Smooth muscle cell (in vitro differentiated cells): Measurements from ENCODE around the gene NEMP2. TPM values are rescaled to one million over a fixed set of nuclear protein-coding genes. Genes with fewer than 3 reads are reported as not detected.
A peak's percentile ranks its signal among the peaks of the same experiment; 100 is the strongest.

Source experiments
- DNase-seq: peaks from one replicate; lab custom pipeline; 2025; ENCODE audit not compliant: unreplicated experiment; lab: John Stamatoyannopoulos, UW
- H2AFZ ChIP-seq: fragments of 200-600 bp; sonication (generic); 2 replicates; pipeline ENCODE4 v1.6.0; 2016; ENCODE audit warnings: antibody characterized with exemption, low read depth, mild to moderate bottlenecking
- H3F3A ChIP-seq: fragments of 200-600 bp; sonication (generic); 2 replicates; pipeline ENCODE4 v1.6.0; 2017; ENCODE audit warnings: antibody characterized with exemption, low read depth
- H3K27ac ChIP-seq: fragments of 200-600 bp; sonication (generic); 2 replicates; pipeline ENCODE4 v1.5.1; 2016; ENCODE audit warnings: low read depth, mild to moderate bottlenecking
- H3K27me3 ChIP-seq: fragments of 200-600 bp; sonication (generic); 2 replicates; pipeline ENCODE4 v1.6.1; 2016; ENCODE audit warnings: low read depth, mild to moderate bottlenecking
- H3K36me3 ChIP-seq: fragments of 200-600 bp; sonication (generic); 2 replicates; pipeline ENCODE4 v1.5.1; 2016; ENCODE audit warnings: low read depth
- H3K4me1 ChIP-seq: fragments of 200-600 bp; sonication (generic); 2 replicates; pipeline ENCODE4 v1.5.1; 2016; ENCODE audit warnings: low read depth
- H3K4me2 ChIP-seq: fragments of 200-600 bp; sonication (generic); 2 replicates; pipeline ENCODE4 v1.6.0; 2016; ENCODE audit warnings: mild to moderate bottlenecking
- H3K4me3 ChIP-seq: fragments of 200-600 bp; sonication (generic); 2 replicates; pipeline ENCODE4 v1.5.1; 2016; ENCODE audit warnings: mild to moderate bottlenecking
- H3K79me2 ChIP-seq: fragments of 200-600 bp; sonication (generic); 2 replicates; pipeline ENCODE4 v1.6.0; 2016; ENCODE audit warnings: low read depth, mild to moderate bottlenecking
- H3K9ac ChIP-seq: fragments of 200-600 bp; sonication (generic); 2 replicates; pipeline ENCODE4 v1.6.0; 2016; ENCODE audit warnings: low read depth
- H3K9me3 ChIP-seq: fragments of 200-600 bp; sonication (generic); replicated peaks from 2 replicates; pipeline ENCODE4 v1.5.1; 2016; ENCODE audit warnings: low read depth
- H4K20me1 ChIP-seq: fragments of 200-600 bp; sonication (generic); 2 replicates; pipeline ENCODE4 v1.6.0; 2016; ENCODE audit warnings: low read depth
- WGBS: methylation state at CpG from one replicate; pipeline ENCODE4 v1.1.7; 2016; ENCODE audit warnings: low lambda C conversion rate; 5-methylcytosine and 5-hydroxymethylcytosine counted together
- polyA plus RNA-seq: library from polyadenylated mRNA; unstranded; fragments of >200 nt; fragmentation: Nextera tagmentation; extraction: Ambion mirVana; gene quantifications from 2 replicates; pipeline ENCODE4 v1.2.1, GENCODE V29; 2016
- total RNA-seq: library from RNA; depleted of rRNA; stranded (reverse); fragments of >200 nt; gene quantifications from 2 replicates; pipeline ENCODE4 v1.2.3, GENCODE V29; 2014
- TF ChIP-seq, protein P1 (sequence below): fragments of 200-600 bp; sonication (generic); IDR thresholded peaks from 2 replicates; pipeline ENCODE4 v1.5.1; 2017; ENCODE audit warnings: borderline replicate concordance, mild to moderate bottlenecking, antibody characterized with exemption; ENCODE audit not compliant: insufficient read depth, poor library complexity, severe bottlenecking

Gene NEMP2
- total and polyA plus RNA-seq, 2 experiments from 2014 or later, result 1.4 to 5.0 TPM

DNA sequence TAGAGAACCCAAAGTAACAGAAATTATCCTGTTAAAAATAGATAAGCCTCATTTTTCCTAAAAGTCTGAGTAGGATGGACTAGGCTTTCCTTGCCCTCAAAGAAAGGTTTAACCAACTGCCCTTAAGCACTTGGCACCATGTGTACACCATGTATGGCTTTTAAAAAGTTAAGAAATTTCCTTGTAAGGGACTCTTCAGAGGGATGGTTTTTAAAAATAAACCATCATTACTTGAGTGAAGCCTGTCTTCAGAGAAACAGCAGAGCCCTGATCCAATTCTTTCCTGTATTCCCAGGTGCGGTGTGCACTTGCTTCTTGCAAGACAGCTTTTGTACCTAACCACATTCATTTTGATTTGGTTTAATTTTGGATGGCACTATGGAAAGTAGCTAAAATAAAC lies 1.1 kb upstream of the NEMP2 start:
- no peak for DNase-seq
- H4K20me1 ChIP-seq, result no peaks in the 10 kb centered on the region
- H3K27ac ChIP-seq, result no peak overlapping the region
- H3K9ac ChIP-seq, result no peak overlapping the region
- no peaks in the 10 kb centered on the region for H3K79me2 ChIP-seq
- H3K4me3 ChIP-seq, result peak overlapping the region; percentile 87
- peaks cover 8% of the 10 kb centered on the region for H3K9me3 ChIP-seq
- no peaks in the 10 kb centered on the region for H3K36me3 ChIP-seq
- peak overlapping the region; percentile 92 for H3K4me2 ChIP-seq
- H3K27me3 ChIP-seq, result no peaks in the 10 kb centered on the region
- no peak overlapping the region for H2AFZ ChIP-seq
- H3K4me1 ChIP-seq, result peaks cover 19% of the 10 kb centered on the region
- 87% methylated on average over 1 of the region's 1 CpG for WGBS
- H3F3A ChIP-seq, result no peaks in the 10 kb centered on the region
- TF ChIP-seq, protein P1, sequence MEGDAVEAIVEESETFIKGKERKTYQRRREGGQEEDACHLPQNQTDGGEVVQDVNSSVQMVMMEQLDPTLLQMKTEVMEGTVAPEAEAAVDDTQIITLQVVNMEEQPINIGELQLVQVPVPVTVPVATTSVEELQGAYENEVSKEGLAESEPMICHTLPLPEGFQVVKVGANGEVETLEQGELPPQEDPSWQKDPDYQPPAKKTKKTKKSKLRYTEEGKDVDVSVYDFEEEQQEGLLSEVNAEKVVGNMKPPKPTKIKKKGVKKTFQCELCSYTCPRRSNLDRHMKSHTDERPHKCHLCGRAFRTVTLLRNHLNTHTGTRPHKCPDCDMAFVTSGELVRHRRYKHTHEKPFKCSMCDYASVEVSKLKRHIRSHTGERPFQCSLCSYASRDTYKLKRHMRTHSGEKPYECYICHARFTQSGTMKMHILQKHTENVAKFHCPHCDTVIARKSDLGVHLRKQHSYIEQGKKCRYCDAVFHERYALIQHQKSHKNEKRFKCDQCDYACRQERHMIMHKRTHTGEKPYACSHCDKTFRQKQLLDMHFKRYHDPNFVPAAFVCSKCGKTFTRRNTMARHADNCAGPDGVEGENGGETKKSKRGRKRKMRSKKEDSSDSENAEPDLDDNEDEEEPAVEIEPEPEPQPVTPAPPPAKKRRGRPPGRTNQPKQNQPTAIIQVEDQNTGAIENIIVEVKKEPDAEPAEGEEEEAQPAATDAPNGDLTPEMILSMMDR, result no peak

DNA sequence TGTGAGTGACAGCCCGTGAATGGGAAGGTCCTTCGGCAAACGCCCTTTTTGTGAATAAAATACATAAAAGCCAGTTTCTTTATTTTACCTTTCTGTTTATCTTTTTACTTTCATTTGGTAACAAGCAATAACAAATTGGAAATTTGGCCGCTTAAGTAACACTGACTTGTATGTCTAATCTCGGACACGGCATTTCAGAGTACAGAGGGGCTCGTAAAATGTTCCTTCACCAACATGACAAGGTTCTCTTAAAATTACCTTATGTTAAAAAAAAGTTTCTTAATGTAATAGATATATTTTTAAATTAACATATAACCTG lies 558 bp upstream of the NEMP2 start:
- no peaks in the 10 kb centered on the region for H3K36me3 ChIP-seq
- no peaks in the 10 kb centered on the region for H3K27me3 ChIP-seq
- peak overlapping the region; percentile 21 for H3K27ac ChIP-seq
- H3F3A ChIP-seq, result no peaks in the 10 kb centered on the region
- H3K9ac ChIP-seq, result peak overlapping the region; percentile 70
- TF ChIP-seq, protein P1, result no peak
- H3K4me2 ChIP-seq, result peak overlapping the region; percentile 92
- H2AFZ ChIP-seq, result peak overlapping the region; percentile 82
- peaks cover 23% of the 10 kb centered on the region for H3K4me1 ChIP-seq
- H3K4me3 ChIP-seq, result peak overlapping the region; percentile 87
- H3K9me3 ChIP-seq, result peaks cover 8% of the 10 kb centered on the region
- WGBS, result 27% methylated on average over 7 of the region's 7 CpGs
- no peaks in the 10 kb centered on the region for H3K79me2 ChIP-seq
- no peaks in the 10 kb centered on the region for H4K20me1 ChIP-seq
- DNase-seq, result no peak

DNA sequence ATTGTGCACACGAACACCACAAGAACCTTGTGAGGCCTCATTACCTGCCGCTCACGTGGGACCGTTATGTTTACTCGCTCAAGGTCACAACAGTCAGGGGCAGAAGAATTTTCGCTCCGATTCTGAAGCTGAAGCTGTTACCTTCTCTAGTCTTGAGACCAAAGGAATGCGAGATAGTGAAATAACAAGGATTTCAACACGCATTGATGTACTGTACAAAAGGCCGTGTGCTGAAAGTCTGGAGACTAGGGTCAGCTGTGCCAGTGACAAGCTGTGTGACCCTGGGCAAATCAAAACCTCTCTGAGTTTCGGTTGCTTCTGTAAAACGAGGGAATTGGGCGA lies 583 bp downstream of the NEMP2 start:
- no peak for DNase-seq
- no peaks in the 10 kb centered on the region for H3K9me3 ChIP-seq
- H3K9ac ChIP-seq, result peak overlapping the region; percentile 70
- no peaks in the 10 kb centered on the region for H3F3A ChIP-seq
- H3K4me3 ChIP-seq, result peak overlapping the region; percentile 87
- WGBS, result 44% methylated on average over 13 of the region's 13 CpGs
- H3K36me3 ChIP-seq, result no peaks in the 10 kb centered on the region
- no peaks in the 10 kb centered on the region for H3K79me2 ChIP-seq
- no peaks in the 10 kb centered on the region for H4K20me1 ChIP-seq
- peaks cover 23% of the 10 kb centered on the region for H3K4me1 ChIP-seq
- peak overlapping the region; percentile 45 for H3K27ac ChIP-seq
- H3K27me3 ChIP-seq, result no peaks in the 10 kb centered on the region
- H3K4me2 ChIP-seq, result peak overlapping the region; percentile 92
- TF ChIP-seq, protein P1, result no peak
- peak overlapping the region; percentile 82 for H2AFZ ChIP-seq

DNA sequence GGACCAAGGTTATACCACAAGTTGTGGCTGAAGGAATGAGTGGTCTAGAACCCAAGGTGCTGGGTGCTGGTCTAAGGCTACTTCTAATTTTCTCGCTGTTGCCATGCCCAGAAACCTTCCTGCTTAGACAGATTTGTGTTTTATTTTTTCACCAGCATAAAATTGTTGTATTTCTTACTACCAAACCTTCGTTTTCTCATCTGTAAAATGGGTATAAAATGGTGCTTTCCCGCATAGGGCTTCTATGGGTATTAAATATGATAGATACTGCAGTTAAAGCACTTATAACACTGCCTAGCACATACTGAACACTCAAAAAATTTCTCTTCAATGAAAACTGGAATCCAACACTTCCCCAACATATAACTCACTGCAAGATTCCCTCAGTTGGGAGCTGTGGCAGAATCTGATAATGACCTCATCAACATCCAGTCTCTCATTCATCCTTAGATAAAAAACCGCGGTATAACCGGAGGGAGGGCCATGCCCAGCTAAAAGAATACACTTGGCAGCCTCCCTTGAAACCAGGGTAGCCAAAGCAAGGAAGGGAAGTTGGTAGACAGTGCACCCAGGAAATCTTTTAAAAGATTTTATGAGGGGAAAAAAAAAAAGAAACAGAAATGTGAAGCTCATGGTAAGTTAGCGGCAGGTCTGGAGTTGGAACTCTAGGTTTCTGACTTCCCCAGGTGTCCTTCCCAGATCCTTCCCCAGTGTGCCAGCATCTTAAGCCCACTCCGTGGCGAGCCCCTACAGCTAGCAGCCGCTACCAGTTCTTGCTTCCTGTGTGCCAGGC lies 1.2 kb downstream of the NEMP2 start:
- 90% methylated on average over 10 of the region's 10 CpGs for WGBS
- no peaks in the 10 kb centered on the region for H3K27me3 ChIP-seq
- H3K36me3 ChIP-seq, result no peaks in the 10 kb centered on the region
- H3K4me2 ChIP-seq, result peak overlapping the region; percentile 92
- no peaks in the 10 kb centered on the region for H3F3A ChIP-seq
- DNase-seq, result no peak
- TF ChIP-seq, protein P1, result no peak
- no peaks in the 10 kb centered on the region for H4K20me1 ChIP-seq
- peaks cover 23% of the 10 kb centered on the region for H3K4me1 ChIP-seq
- H3K27ac ChIP-seq, result no peak overlapping the region
- peak overlapping the region; percentile 87 for H3K4me3 ChIP-seq
- H3K9ac ChIP-seq, result no peak overlapping the region
- no peaks in the 10 kb centered on the region for H3K9me3 ChIP-seq
- no peaks in the 10 kb centered on the region for H3K79me2 ChIP-seq
- H2AFZ ChIP-seq, result peak overlapping the region; percentile 82
